ENCODE data around the gene STRN.
"Not testable (repeated sequence)": the region's sequence is repeated elsewhere in the genome, so short reads cannot be mapped to it uniquely, and the experiment has no call there.

STRN gene

GRCh38 chr2:36831185-36831584 is 135.2 kb downstream of the STRN start:
- no peak for DNase-seq

- not testable (repeated sequence) for DNase-seq
Observed at GRCh38 chr2:36824683-36825082, 141.7 kb downstream of the STRN start.

- DNase-seq: no peak
Observed at GRCh38 chr2:36824273-36824672, 142.1 kb downstream of the STRN start.

GRCh38 chr2:36823862-36824261 is 142.5 kb downstream of the STRN start:
- no peak for DNase-seq

- DNase-seq: no peak
Observed at GRCh38 chr2:36820942-36821605, 145.3 kb downstream of the STRN start.

GRCh38 chr2:36819095-36819711 is 147.1 kb downstream of the STRN start:
- no peak for DNase-seq

DNA sequence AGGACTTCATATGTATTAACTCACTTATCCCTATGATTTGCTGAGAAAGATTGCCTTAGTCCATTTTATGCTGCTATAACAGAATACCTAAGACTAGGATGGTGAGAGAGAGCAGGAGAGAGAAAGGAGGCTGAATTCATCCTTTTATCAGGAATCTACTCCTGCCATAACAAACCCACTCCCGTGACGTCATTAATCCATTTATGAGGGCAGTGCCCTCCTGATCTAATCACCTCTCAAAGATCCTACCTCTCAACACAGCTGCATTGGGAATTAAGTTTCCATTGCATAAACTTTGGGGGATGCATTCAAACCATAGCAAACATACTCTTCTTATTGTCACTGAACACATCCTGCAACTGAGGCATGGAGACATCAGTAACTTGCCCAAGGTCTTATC is 147.8 kb downstream of the STRN start:
- DNase-seq: no peak

GRCh38 chr2:36812196-36812595 is 154.1 kb downstream of the STRN start:
- DNase-seq: no peak

GRCh38 chr2:36811071-36811470 is 155.3 kb downstream of the STRN start:
- no peak for DNase-seq

GRCh38 chr2:36809069-36809445 is 157.3 kb downstream of the STRN start:
- no peak for DNase-seq

DNA sequence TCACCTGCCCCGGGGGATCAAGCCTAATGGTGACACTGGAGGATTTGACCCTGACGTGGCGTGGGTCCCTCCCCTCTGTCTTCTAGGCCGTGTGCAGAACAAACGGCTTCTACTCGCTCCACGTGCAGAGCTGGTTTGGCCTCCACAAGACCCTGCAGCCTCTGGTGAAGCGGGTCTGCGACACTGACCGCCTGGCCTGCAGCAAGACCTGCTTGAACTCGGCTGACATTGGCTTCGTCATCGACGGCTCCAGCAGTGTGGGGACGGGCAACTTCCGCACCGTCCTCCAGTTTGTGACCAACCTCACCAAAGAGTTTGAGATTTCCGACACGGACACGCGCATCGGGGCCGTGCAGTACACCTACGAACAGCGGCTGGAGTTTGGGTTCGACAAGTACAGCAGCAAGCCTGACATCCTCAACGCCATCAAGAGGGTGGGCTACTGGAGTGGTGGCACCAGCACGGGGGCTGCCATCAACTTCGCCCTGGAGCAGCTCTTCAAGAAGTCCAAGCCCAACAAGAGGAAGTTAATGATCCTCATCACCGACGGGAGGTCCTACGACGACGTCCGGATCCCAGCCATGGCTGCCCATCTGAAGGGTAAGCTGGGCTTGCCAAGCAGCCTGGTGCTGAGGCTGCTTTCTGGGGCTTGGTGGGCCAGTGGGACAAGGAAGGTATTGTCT is 157.8 kb downstream of the STRN start:
- no peak for DNase-seq

DNA sequence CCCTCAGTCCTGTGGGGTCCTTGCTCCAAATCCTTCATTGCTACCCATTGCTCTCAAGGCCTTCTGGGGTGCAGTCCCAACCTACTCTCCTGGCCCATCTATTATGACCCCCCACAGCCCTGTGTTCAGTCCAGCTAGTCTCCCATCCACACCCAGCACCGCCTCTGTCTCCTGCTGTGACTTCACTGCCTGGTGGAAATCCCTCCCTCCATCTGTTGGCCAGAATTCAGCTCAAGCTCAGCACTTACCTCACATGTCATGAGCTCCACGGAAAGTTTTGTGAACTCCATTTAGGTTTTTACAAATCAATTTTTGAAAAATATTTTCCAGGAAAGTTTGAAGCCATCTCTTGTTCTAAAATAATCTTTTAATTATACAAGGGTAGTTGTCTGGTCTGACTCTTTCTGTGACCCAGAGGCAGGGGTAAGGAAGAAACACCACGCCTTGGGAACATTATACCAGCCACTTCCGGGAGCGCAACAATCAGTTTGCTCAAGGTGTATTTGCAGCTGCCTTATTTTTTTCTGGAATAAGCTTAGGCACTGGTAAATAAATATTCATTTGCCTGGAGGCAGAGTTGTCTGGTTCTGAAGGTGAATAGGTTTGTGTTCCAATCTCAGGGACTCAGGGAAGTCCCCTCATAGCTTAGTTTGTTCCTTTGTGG is 159.0 kb downstream of the STRN start:
- no peak for DNase-seq

GRCh38 chr2:36805635-36806224 is 160.6 kb downstream of the STRN start:
- DNase-seq: no peak

GRCh38 chr2:36802952-36803351 is 163.4 kb downstream of the STRN start:
- DNase-seq: no peak

DNA sequence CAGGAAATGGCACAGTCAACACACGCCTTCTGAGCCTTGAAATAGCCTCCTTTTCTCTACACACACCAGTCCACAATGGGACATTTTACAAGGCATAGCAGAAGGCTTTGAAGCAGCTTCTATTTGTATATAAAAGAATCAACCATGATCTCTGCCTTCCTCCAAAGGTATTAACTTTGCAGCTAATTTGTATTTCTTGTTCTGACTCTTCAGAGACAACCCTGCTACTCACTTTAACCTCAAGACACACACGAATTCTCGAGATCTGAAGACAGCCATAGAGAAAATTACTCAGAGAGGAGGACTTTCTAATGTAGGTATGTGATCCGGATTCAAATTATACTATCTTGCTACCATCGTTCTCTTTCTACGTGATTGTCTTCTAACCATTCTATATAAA is 165.2 kb downstream of the STRN start:
- DNase-seq: no peak

GRCh38 chr2:36800381-36800780 is 166.0 kb downstream of the STRN start:
- no peak for DNase-seq

DNA sequence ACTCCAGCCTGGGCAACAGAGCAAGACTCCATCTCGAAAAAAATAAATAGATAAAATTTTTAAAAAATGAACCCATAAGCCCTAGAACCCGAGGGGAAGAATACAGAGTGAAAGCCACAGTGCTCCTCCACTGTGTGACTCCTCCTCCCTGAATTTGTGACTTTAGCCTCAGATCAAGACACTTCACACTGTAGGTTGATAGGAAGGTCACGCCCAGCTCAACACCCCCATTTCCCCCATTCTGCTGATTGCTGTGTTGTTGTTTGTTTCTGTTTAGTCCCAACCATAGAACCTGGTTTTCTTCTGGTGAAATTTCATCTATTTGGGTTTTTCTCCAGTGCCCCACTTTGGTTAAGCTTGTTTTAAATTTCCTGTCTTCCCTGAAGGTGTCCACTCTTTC is 167.6 kb downstream of the STRN start:
- no peak for DNase-seq

DNA sequence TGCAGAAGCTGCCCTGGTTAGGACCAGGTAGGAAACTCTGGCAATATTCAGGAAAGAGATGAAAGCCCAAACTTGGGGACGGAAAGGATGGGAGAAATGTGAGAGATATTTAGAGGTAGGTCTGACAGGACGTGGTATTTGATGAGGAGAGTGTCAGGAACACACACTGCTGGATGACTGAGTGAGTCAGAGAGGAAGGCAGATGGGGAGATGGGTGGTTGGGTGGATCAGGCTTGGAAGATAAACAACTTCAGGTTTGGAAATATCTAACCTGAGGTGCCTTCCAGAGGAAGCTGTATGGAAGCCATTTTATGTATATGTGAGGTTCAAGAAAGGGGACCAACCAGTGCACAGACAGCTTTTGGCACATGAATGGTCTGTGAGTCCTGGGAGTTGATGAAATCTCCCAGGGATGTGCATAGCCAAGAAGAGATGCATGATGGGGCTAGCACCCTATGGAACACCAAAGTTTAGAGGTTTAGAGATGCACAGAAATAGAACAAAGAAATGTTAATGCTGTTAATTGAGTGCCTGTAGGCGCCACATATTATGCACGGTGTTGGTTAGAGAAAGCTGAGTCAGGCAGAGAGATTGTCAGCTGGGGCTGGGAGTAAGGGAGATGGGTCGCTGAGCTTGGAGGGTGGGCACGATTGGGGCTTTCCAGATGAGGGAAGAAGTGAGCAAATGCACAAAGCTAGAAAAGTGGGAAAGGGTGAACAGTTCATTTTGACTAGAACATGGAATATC is 168.8 kb downstream of the STRN start:
- DNase-seq: no peak
